PC-9 (cell line): Measurements from ENCODE around the gene CDH15.

ENCODE experiments used
- CTCF ChIP-seq: fragments of 200-600 bp; sonication (generic); conservative IDR thresholded peaks from 2 replicates; pipeline ENCODE4 v1.6.1; 2017; ENCODE audit warnings: mixed run types, antibody characterized with exemption, mild to moderate bottlenecking, moderate library complexity
- EZH2 ChIP-seq: fragments of 200-600 bp; sonication (generic); IDR thresholded peaks from 2 replicates; pipeline ENCODE4 v1.8.0; 2017; ENCODE audit warnings: antibody characterized with exemption, low read depth

- TF ChIP-seq CTCF, result 0 out of 2 replicates have a peak, but pooled peaks have one; percentile 19
- no peak for TF ChIP-seq EZH2
Measured at GRCh38 chr16:89132194-89133005, 39.1 kb upstream of the CDH15 start.
